ENCODE measurements around the gene TRMT2B.

DNA sequence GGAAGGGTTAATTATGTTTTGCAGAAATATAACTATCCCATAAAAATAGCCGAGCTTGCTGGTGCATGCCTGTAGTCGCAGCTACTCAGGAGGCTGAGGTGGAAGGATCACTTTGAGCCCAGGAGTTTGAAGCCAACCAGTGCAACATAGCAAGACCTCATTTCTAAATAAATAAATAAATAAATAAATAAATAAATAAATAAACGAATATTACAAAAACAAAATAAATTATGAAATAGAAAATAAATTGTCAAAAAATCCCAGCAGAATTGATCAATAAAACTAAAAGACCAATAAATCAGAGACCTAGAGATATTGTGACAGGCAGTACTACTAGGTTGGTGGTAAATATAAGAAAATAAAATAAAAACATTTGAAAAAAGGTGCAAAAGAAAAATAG, 89.1 kb downstream of the TRMT2B start:
- TF ChIP-seq, protein P1, sequence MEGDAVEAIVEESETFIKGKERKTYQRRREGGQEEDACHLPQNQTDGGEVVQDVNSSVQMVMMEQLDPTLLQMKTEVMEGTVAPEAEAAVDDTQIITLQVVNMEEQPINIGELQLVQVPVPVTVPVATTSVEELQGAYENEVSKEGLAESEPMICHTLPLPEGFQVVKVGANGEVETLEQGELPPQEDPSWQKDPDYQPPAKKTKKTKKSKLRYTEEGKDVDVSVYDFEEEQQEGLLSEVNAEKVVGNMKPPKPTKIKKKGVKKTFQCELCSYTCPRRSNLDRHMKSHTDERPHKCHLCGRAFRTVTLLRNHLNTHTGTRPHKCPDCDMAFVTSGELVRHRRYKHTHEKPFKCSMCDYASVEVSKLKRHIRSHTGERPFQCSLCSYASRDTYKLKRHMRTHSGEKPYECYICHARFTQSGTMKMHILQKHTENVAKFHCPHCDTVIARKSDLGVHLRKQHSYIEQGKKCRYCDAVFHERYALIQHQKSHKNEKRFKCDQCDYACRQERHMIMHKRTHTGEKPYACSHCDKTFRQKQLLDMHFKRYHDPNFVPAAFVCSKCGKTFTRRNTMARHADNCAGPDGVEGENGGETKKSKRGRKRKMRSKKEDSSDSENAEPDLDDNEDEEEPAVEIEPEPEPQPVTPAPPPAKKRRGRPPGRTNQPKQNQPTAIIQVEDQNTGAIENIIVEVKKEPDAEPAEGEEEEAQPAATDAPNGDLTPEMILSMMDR (IDR thresholded peaks at IDR 0.05; ENCODE audit: poor library complexity, severe bottlenecking) = no peak
- TF ChIP-seq EP300 (conservative IDR thresholded peaks at IDR 0.05; ENCODE audit: poor library complexity, severe bottlenecking) (no peak), POLR2AphosphoS5 (IDR thresholded peaks at IDR 0.05) (no peak), EZH2 (IDR thresholded peaks at IDR 0.05; ENCODE audit: borderline replicate concordance, insufficient read depth, low read length, poor library complexity, severe bottlenecking) (no peak), TAF1 (IDR thresholded peaks at IDR 0.05; ENCODE audit: low read depth) (no peak)
- TF ChIP-seq, protein P2, sequence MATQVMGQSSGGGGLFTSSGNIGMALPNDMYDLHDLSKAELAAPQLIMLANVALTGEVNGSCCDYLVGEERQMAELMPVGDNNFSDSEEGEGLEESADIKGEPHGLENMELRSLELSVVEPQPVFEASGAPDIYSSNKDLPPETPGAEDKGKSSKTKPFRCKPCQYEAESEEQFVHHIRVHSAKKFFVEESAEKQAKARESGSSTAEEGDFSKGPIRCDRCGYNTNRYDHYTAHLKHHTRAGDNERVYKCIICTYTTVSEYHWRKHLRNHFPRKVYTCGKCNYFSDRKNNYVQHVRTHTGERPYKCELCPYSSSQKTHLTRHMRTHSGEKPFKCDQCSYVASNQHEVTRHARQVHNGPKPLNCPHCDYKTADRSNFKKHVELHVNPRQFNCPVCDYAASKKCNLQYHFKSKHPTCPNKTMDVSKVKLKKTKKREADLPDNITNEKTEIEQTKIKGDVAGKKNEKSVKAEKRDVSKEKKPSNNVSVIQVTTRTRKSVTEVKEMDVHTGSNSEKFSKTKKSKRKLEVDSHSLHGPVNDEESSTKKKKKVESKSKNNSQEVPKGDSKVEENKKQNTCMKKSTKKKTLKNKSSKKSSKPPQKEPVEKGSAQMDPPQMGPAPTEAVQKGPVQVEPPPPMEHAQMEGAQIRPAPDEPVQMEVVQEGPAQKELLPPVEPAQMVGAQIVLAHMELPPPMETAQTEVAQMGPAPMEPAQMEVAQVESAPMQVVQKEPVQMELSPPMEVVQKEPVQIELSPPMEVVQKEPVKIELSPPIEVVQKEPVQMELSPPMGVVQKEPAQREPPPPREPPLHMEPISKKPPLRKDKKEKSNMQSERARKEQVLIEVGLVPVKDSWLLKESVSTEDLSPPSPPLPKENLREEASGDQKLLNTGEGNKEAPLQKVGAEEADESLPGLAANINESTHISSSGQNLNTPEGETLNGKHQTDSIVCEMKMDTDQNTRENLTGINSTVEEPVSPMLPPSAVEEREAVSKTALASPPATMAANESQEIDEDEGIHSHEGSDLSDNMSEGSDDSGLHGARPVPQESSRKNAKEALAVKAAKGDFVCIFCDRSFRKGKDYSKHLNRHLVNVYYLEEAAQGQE (IDR thresholded peaks at IDR 0.05; ENCODE audit: borderline replicate concordance) = no peak

All from neural cell (in vitro differentiated cells).